G401.6 (cell line): ENCODE results near the gene VMO1.

Experiments
- FAIRE-seq: peaks from 2 replicates; lab custom pipeline; 2012; peaks lifted over from hg19 to GRCh38; lab: Jason Lieb, UNC

Gene VMO1

GRCh38 chr17:4796552-4796920 is 10.4 kb upstream of the VMO1 start:
- peak; percentile 69 for FAIRE-seq

GRCh38 chr17:4795168-4795567 is 9.0 kb upstream of the VMO1 start:
- no peak for FAIRE-seq

GRCh38 chr17:4790705-4791088 is 4.5 kb upstream of the VMO1 start:
- FAIRE-seq = no peak

- no peak for FAIRE-seq
Measured at GRCh38 chr17:4789951-4790704, 4.0 kb upstream of the VMO1 start.

GRCh38 chr17:4789701-4789950 is 3.5 kb upstream of the VMO1 start:
- FAIRE-seq = no peak

- no peak for FAIRE-seq
Measured at GRCh38 chr17:4788807-4789700, 2.9 kb upstream of the VMO1 start, which contains the start of gene GLTPD2. Gene GLTPD2, plus strand, starts transcription at chr17:4788964. Its CDS starts 48 bp downstream, at chr17:4789012.

- FAIRE-seq = no peak
Measured at GRCh38 chr17:4788159-4788806, 2.1 kb upstream of the VMO1 start.

- FAIRE-seq = no peak
Measured at GRCh38 chr17:4786516-4786915, 352 bp upstream of the VMO1 start.

- no peak for FAIRE-seq
Measured at GRCh38 chr17:4785311-4786105, 656 bp downstream of the VMO1 start.

- no peak for FAIRE-seq
Measured at GRCh38 chr17:4782652-4783051, 3.5 kb downstream of the VMO1 start.

GRCh38 chr17:4780325-4780955 is 5.7 kb downstream of the VMO1 start:
- FAIRE-seq = no peak

- no peak for FAIRE-seq
Measured at GRCh38 chr17:4777969-4778760, 8.0 kb downstream of the VMO1 start.

GRCh38 chr17:4772235-4772613 is 13.9 kb downstream of the VMO1 start:
- no peak for FAIRE-seq

- no peak for FAIRE-seq
Measured at GRCh38 chr17:4771519-4772234, 14.5 kb downstream of the VMO1 start, which contains the start of gene TM4SF5. Gene TM4SF5, plus strand, starts transcription at chr17:4771886. Its CDS starts 37 bp downstream, at chr17:4771923.

GRCh38 chr17:4769628-4770027 is 16.5 kb downstream of the VMO1 start:
- no peak for FAIRE-seq

- no peak for FAIRE-seq
Measured at GRCh38 chr17:4768298-4768697, 17.9 kb downstream of the VMO1 start.

GRCh38 chr17:4766723-4767122 is 19.4 kb downstream of the VMO1 start:
- FAIRE-seq = no peak

GRCh38 chr17:4766201-4766600 is 20.0 kb downstream of the VMO1 start:
- FAIRE-seq = no peak

- FAIRE-seq = no peak
Measured at GRCh38 chr17:4764595-4764994, 21.6 kb downstream of the VMO1 start.

- FAIRE-seq = no peak
Measured at GRCh38 chr17:4759776-4760236, 26.4 kb downstream of the VMO1 start.
